ENCODE measurements around the gene IKZF4.
"Not testable (repeated sequence)": the region's sequence is repeated elsewhere in the genome, so short reads cannot be mapped to it uniquely, and the experiment has no call there.

IKZF4 gene

DNA sequence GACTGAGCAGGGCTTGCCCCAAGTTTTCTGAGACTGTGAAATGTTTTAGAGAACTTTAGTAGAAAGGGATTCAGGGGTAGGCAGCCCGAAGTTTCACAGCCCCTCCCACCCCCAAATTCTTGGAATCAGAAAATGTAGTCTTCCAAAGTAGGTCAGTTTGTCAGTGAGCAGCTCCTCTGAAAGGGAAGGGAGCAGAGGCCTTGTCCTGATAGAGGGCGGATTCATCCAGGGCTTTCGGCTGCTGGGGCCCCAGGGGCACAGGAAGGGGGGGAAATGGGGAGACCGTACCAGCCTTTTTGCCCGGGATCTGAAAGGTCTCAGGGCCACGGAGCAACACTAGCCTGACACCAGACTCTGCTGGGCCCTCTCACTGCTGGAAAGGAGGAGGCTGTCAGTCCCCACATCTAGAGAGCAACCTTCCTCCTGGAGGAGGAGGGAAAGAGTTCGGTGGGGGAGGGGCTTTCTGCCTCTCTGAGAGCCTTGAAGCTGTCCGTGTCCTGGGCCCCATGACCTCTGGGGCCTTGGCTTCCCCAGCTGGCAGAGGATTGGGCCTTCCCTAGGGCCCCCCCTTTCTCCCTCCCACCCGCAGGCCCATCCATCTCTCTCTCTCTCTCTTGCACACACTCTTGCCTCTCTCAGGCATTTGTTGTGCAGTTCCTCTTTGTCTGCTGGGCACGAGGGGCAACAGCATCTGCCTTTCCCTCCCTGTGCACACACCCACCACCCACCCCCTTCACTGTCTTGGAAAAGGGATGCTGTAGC is at the start of gene IKZF4:
Gene IKZF4 (plus strand): TSS at position 621 of the 762 bp plus-strand sequence. CDS start 451 bp downstream, outside the sequence.
- Mint-ChIP-seq H3K27me3 (no peaks in the 10 kb centered on the region), H3K9me3 (no peaks in the 10 kb centered on the region), H3K27ac (peak within 1 kb of the TSS; percentile 97 to 100), H3K4me1 (peaks cover 71% of the 10 kb centered on the region), H3K4me3 (peak within 1 kb of the TSS; percentile 95 to 99)
- DNase-seq (no peak), ATAC-seq (peak; percentile 61)

DNA sequence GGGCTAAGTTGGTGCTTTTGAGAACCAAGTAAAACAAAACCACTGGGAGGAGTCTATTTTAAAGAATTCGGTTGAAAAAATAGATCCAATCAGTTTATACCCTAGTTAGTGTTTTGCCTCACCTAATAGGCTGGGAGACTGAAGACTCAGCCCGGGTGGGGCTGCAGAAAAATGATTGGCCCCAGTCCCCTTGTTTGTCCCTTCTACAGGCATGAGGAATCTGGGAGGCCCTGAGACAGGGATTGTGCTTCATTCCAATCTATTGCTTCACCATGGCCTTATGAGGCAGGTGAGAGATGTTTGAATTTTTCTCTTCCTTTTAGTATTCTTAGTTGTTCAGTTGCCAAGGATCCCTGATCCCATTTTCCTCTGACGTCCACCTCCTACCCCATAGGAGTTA is 48.8 kb upstream of the IKZF4 start:
- Mint-ChIP-seq H3K4me1 (peaks cover 43% of the 10 kb centered on the region), H3K4me3 (no peak overlapping the region), H3K27ac (no peak overlapping the region), H3K27me3 (no peaks in the 10 kb centered on the region), H3K9me3 (no peaks in the 10 kb centered on the region)
- ATAC-seq = no peak
- no peak for DNase-seq

DNA sequence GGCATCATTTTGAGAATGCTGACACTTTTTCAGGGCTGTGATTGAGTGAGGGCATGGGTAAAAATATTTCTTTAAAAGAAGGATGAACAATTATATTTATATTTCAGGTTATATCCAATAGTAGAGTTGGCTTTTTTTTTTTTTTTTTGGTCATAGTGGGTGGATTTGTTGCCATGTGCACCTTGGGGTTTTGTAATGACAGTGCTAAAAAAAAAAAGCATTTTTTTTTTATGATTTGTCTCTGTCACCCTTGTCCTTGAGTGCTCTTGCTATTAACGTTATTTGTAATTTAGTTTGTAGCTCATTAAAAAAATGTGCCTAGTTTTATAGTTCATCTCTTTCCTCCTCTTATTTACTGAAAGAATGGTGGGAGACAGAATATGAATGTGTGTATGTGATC is 48.4 kb upstream of the IKZF4 start:
- Mint-ChIP-seq H3K27me3 (no peaks in the 10 kb centered on the region), H3K4me3 (no peak overlapping the region), H3K9me3 (no peaks in the 10 kb centered on the region), H3K27ac (no peak overlapping the region), H3K4me1 (peaks cover 41% of the 10 kb centered on the region)
- ATAC-seq = no peak
- no peak for DNase-seq

DNA sequence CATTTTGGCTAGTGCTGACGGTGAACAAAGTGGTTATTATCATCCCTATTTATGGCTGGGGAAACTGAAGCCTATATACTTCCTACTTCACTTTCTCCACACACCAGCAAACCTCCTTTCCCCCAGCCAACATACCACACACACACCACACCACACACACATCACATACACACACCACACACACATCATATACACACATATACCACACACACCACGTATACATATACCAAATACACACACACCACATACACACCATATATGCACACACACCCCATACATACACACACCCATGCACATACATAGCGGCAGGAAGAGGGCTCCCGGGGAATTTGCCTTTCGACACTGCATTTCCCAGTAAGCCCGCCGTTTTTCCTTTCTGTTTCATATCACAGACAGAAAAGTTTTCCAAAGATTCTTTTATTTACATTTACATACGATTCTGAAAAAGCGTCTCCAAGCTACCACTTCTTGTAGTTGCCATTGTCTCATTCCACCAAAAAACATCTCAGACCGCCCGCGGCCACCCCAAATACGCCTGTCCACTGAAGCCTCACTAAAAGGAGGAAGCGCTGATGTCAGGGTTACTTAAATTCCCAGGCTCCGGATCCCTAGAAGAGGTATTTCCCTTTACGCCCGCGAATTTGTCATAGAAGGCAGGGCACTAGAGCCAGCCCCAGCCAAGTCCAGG is 47.8 kb upstream of the IKZF4 start:
- ATAC-seq (no peak), DNase-seq (no peak)
- no peaks in the 10 kb centered on the region for H3K27me3 Mint-ChIP-seq
- H3K4me1 Mint-ChIP-seq = peaks cover 39% of the 10 kb centered on the region
- H3K9me3 Mint-ChIP-seq = no peaks in the 10 kb centered on the region
- H3K4me3 Mint-ChIP-seq = no peak overlapping the region
- no peak overlapping the region for H3K27ac Mint-ChIP-seq

GRCh38 chr12:55973599-55974307 is 47.1 kb upstream of the IKZF4 start, which contains the start of gene RAB5B:
TSS of gene RAB5B (plus strand) at chr12:55974078. CDS start at chr12:55986961, 12,883 bp downstream.
- Mint-ChIP-seq H3K27ac (no peak within 1 kb of the TSS), H3K4me1 (peaks cover 36% of the 10 kb centered on the region), H3K4me3 (no peak within 1 kb of the TSS), H3K27me3 (no peaks in the 10 kb centered on the region), H3K9me3 (no peaks in the 10 kb centered on the region)
- ATAC-seq = peak; percentile 94
- peak; percentile 97 to 99 for DNase-seq

GRCh38 chr12:55974308-55974730 is 46.5 kb upstream of the IKZF4 start:
- Mint-ChIP-seq H3K9me3 (no peaks in the 10 kb centered on the region), H3K27ac (no peak overlapping the region), H3K27me3 (no peaks in the 10 kb centered on the region), H3K4me3 (no peak overlapping the region), H3K4me1 (peaks cover 32% of the 10 kb centered on the region)
- ATAC-seq (peak; percentile 38), DNase-seq (no peak)

DNA sequence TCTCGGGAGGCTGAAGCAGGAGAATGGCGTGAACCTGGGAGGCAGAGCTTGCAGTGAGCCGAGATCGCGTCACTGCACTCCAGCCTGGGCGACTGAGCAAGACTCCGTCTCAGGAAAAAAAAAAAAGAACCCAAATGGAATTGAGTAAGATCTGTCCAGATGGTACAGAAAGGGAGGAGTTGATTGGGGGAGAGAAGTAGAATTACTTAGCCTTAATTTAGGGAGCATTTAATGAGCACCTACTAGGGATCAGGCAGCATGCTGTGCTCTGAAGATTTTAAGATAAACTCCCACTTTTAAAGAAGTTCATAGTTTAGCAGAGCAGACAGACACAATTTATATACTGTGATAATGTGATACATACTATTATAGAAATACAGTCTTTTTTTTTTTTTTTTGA is 42.5 kb upstream of the IKZF4 start:
- no peaks in the 10 kb centered on the region for H3K27me3 Mint-ChIP-seq
- ATAC-seq = no peak
- no peaks in the 10 kb centered on the region for H3K9me3 Mint-ChIP-seq
- no peak overlapping the region for H3K27ac Mint-ChIP-seq
- DNase-seq = no peak
- H3K4me1 Mint-ChIP-seq = peaks cover 20% of the 10 kb centered on the region
- no peak overlapping the region for H3K4me3 Mint-ChIP-seq

GRCh38 chr12:55979069-55979468 is 41.8 kb upstream of the IKZF4 start:
- H3K4me1 Mint-ChIP-seq = peaks cover 20% of the 10 kb centered on the region
- H3K4me3 Mint-ChIP-seq = no peak overlapping the region
- H3K9me3 Mint-ChIP-seq = no peaks in the 10 kb centered on the region
- ATAC-seq (no peak), DNase-seq (no peak)
- H3K27me3 Mint-ChIP-seq = no peaks in the 10 kb centered on the region
- H3K27ac Mint-ChIP-seq = no peak overlapping the region

GRCh38 chr12:55981882-55982281 is 39.0 kb upstream of the IKZF4 start:
- not testable (repeated sequence) for H3K9me3 Mint-ChIP-seq, H3K4me3 Mint-ChIP-seq, DNase-seq, H3K27me3 Mint-ChIP-seq, ATAC-seq, H3K27ac Mint-ChIP-seq
- H3K4me1 Mint-ChIP-seq = peaks cover 12% of the 10 kb centered on the region

DNA sequence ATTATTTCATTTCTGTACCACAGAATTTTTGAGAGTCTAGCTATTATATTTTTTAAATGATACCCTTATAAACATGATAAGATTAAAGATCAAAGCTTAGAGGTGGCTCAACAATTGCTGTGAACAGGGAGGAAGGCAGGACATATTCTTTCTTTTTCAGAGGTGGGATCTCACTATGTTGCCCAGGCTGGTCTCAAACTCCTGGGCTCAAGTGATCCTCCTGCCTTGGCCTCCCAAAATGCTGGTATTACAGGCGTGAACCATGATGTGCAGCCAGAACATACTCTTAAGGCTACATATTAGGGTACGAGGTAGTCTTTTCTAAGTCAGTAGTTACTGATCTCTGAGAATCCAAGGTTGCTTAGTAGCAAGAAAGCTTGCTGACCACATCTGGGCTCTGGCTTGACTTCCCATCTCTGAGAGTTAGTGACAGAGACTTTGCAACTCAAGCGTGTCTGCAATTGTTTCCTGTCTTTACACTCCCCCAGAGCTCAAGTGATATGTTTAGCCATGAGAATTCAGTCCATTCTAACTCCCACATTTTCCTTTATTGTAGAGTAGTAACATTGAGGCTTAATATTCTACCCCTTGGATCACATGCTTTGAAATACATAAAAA is 38.4 kb upstream of the IKZF4 start:
- Mint-ChIP-seq H3K4me3 (no peak overlapping the region), H3K9me3 (no peaks in the 10 kb centered on the region), H3K27me3 (no peaks in the 10 kb centered on the region), H3K27ac (no peak overlapping the region), H3K4me1 (peaks cover 8% of the 10 kb centered on the region)
- no peak for ATAC-seq
- DNase-seq = no peak

- no peak for ATAC-seq
- Mint-ChIP-seq H3K27ac (no peak overlapping the region), H3K4me1 (peaks cover 1% of the 10 kb centered on the region), H3K27me3 (no peaks in the 10 kb centered on the region), H3K9me3 (no peaks in the 10 kb centered on the region), H3K4me3 (no peak overlapping the region)
- no peak for DNase-seq
These were observed 37.5 kb upstream of the IKZF4 start for GRCh38 chr12:55983232-55983842.

- DNase-seq (no peak), ATAC-seq (no peak)
- no peaks in the 10 kb centered on the region for H3K4me1 Mint-ChIP-seq
- H3K4me3 Mint-ChIP-seq = no peak overlapping the region
- H3K9me3 Mint-ChIP-seq = no peaks in the 10 kb centered on the region
- no peaks in the 10 kb centered on the region for H3K27me3 Mint-ChIP-seq
- H3K27ac Mint-ChIP-seq = no peak overlapping the region
These were observed 36.0 kb upstream of the IKZF4 start for GRCh38 chr12:55984861-55985260.

- Mint-ChIP-seq H3K27ac (peak overlapping the region in 1 of 2 donors; percentile 38), H3K4me3 (no peak overlapping the region), H3K9me3 (no peaks in the 10 kb centered on the region), H3K27me3 (no peaks in the 10 kb centered on the region), H3K4me1 (no peaks in the 10 kb centered on the region)
- no peak for DNase-seq
- ATAC-seq = no peak
These were observed 35.5 kb upstream of the IKZF4 start for GRCh38 chr12:55985341-55985740.

GRCh38 chr12:55985976-55986375 is 34.9 kb upstream of the IKZF4 start:
- not testable (repeated sequence) for DNase-seq, ATAC-seq, H3K27me3 Mint-ChIP-seq, H3K27ac Mint-ChIP-seq, H3K4me3 Mint-ChIP-seq, H3K4me1 Mint-ChIP-seq, H3K9me3 Mint-ChIP-seq

DNA sequence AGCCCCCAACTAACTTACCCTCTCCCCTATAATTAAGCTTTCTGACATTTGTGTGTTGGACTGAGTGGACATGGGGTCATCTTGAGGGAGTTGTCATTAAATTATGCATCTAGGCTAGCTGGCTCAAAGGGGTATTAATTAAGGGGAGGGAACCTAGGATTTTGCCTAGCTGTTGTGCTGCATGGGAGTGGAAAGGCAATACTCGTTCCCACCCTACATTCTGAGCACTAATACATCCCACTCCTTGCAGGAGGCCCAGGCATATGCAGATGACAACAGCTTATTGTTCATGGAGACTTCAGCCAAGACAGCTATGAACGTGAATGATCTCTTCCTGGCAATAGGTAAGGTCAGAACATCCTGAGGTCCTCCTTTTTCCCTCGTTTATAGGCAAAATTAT is 29.7 kb upstream of the IKZF4 start:
- Mint-ChIP-seq H3K27ac (no peak overlapping the region), H3K27me3 (no peaks in the 10 kb centered on the region), H3K4me3 (no peak overlapping the region), H3K9me3 (no peaks in the 10 kb centered on the region), H3K4me1 (peaks cover 4% of the 10 kb centered on the region)
- ATAC-seq = no peak
- no peak for DNase-seq

Data from stimulated activated naive CD8-positive, alpha-beta T cell treated with anti-CD3 and anti-CD28 coated beads, Interleukin-15, amount 100 ng/mL, for 72 hours (primary cell).